Muscle of leg (tissue), 11 donors: ENCODE data around the gene DCUN1D2. TPM values are rescaled to one million over a fixed set of nuclear protein-coding genes. Genes with fewer than 3 reads are reported as not detected.
"Not testable (repeated sequence)": the region's sequence is repeated elsewhere in the genome, so short reads cannot be mapped to it uniquely, and the experiment has no call there.

ENCODE experiments used
- DNase-seq: peaks from one replicate; pipeline ENCODE4 v3.0.0; 2013
- H3K27ac ChIP-seq: one replicate; pipeline ENCODE4 v1.5.1; 2013; ENCODE audit warnings: mild to moderate bottlenecking, low read length, control low read depth
- H3K27me3 ChIP-seq: one replicate; pipeline ENCODE4 v1.6.1; 2013; ENCODE audit warnings: low read length; ENCODE audit not compliant: control insufficient read depth, insufficient read depth
- H3K36me3 ChIP-seq: one replicate; pipeline ENCODE4 v1.6.1; 2013; ENCODE audit warnings: low read length; ENCODE audit not compliant: control insufficient read depth, insufficient read depth
- H3K4me1 ChIP-seq: one replicate; pipeline ENCODE4 v1.6.1; 2013; ENCODE audit warnings: low read length; ENCODE audit not compliant: control insufficient read depth, insufficient read depth
- H3K4me3 ChIP-seq: one replicate; pipeline ENCODE4 v1.5.1; 2013; ENCODE audit warnings: low read length, control low read depth
- H3K9me3 ChIP-seq: replicated peaks from 2 replicates; pipeline ENCODE4 v1.6.1; 2013; ENCODE audit warnings: low read depth, low read length; ENCODE audit not compliant: control insufficient read depth
- WGBS: methylation state at CpG from one replicate; pipeline ENCODE4 v1.1.5; 2013; ENCODE audit warnings: missing lambda C conversion rate; ENCODE audit not compliant: insufficient coverage; 5-methylcytosine and 5-hydroxymethylcytosine counted together
- polyA plus RNA-seq, 8 donors: library from polyadenylated mRNA; unstranded; fragments of 120-200 nt; gene quantifications; one replicate each; pipeline versions ENCODE4 v1.2.1 to v1.2.3, GENCODE V29; 2013; ENCODE audit warnings: inconsistent platforms in 1 of 8, low replicate concordance in 1 of 8; ENCODE audit not compliant: insufficient read length in 8 of 8, insufficient read depth in 1 of 8
- total RNA-seq: library from RNA; stranded (reverse); fragments of 120-200 nt; gene quantifications from one replicate; pipeline ENCODE4 v1.2.4, GENCODE V29; 2013

Gene DCUN1D2
- total and polyA plus RNA-seq, 9 donors, result 11.3 to 17.6 (median 14.1) TPM

DNA sequence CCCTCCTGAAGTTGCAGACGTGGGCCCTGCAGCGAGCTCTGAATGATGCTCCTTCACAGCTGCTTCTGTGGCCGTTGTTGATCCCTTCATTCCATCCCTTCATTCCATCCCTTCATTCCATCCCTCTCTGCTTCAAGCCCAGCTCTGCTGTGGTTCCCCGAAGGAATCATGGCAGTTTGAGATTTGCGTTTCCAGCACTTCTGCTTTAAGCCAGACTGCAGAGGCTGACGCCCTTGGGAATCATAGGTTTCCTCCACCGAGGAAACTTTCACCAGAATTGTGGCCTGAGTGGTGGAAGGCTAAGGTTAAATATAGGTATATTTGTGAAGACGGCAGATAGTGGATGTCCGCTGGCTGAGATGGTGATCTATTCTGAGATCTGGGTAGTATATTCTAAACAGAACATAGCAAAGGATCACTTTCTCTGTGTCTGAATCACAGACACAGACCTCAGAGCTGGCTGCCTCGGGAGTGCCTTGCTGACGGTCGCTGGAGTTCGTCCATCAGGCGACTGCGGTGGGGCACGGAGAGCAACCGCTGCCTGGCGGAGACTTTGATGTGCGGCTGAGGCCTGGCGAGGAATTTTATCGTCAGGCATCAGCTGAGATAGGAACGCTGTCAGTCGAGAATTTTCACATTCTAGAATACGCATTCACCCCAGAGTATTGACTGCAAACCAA lies 42.8 kb upstream of the DCUN1D2 start:
- peaks cover 34% of the 10 kb centered on the region for H3K36me3 ChIP-seq
- no peak for DNase-seq
- H3K27ac ChIP-seq, result no peak overlapping the region
- no peaks in the 10 kb centered on the region for H3K27me3 ChIP-seq
- peaks cover 8% of the 10 kb centered on the region for H3K4me1 ChIP-seq
- H3K4me3 ChIP-seq, result no peak overlapping the region
- 48% methylated on average over 18 of the region's 24 CpGs for WGBS
- no peaks in the 10 kb centered on the region for H3K9me3 ChIP-seq

DNA sequence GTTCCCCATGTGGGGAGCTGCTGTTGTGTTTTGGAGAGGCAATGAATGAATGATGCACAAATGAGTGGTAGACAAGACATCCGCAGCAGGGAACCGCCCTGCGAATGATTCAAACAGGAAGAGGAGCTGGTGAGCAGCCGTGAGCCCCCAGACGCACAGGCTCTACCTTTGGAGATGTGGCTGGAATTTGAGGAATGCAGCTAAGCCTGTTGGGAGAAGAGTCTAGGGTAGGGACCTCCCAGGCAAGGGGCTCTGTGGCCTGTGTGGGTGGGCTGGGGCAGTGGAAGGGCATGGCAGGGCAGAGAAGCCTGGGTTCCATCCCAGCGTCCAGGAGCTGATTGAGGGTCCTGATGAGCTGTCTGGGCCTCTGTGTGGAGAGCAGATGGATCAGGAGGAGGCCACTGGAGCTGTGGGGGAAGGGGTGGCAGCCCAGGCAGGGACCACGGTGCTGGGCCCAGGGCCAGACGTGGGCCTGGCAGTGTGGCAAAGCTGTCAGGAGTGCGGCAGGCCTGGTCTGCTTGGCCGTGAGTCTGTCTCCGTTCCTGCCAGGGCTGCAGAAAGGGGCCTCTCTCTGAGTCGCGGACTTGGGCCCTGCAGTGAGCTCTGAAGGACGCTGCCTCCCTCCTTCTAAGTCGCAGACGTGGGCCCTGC lies 41.8 kb upstream of the DCUN1D2 start:
- Histone ChIP-seq H3K4me1 (peaks cover 9% of the 10 kb centered on the region), H3K9me3 (no peaks in the 10 kb centered on the region), H3K27ac (no peak overlapping the region), H3K4me3 (no peak overlapping the region), H3K36me3 (peaks cover 28% of the 10 kb centered on the region), H3K27me3 (no peaks in the 10 kb centered on the region)
- WGBS, result 45% methylated on average over 15 of the region's 16 CpGs
- DNase-seq, result no peak

DNA sequence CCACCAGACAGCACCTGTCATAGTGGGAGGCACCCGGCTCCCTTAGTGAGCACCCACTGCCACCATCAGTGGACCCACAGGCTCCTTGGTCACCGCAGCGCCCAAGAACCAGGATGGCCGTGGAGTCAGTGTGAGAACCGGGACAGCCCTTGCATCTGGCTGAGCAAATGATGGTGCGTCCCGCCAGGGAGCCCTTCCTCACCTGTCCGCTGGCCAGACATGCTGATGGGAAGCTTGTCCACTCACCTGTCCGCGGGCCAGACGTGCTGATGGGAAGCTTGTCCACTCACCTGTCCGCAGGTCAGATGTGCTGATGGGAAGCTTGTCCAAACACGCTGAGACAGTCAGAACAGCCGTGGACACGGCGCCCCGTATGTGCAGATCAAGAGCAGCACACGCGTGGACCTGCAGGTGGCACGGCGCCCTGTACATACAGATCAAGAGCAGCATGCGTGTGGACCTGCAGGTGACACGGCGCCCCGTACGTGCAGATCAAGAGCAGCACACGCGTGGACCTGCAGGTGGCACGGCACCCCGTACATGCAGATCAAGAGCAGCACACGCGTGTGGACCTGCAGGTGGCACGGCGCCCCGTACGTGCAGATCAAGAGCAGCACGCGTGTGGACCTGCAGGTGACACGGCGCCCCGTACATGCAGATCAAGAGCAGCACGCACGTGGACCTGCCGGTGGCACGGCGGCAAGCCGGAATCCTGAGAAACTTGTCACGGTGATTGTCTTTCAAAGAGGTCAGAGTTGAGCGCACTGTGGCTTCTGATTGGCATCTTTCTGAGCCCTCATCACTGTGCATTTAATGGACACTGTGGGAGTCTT lies 40.7 kb upstream of the DCUN1D2 start:
- Histone ChIP-seq H3K36me3 (peaks cover 36% of the 10 kb centered on the region), H3K27me3 (no peaks in the 10 kb centered on the region), H3K27ac (no peak overlapping the region), H3K9me3 (no peaks in the 10 kb centered on the region), H3K4me1 (peaks cover 9% of the 10 kb centered on the region), H3K4me3 (no peak overlapping the region)
- DNase-seq, result no peak
- 95% methylated on average over 49 of the region's 49 CpGs for WGBS

DNA sequence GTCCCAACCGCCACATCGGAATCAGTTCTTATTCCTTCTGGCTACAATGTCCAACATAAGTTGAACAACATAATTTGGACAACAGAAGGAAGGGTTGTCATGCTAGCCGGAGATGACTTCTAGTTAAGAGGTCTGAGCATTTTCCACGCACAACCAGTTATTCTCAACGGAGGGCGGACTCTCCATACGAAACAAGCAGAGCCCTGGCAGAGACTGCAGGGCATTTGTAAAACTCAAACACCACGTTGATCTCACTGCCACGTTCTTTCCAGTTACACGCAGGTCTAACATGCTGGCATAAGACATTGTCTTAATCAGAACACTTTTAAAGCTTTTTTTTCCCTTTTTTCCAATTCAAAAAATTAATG lies 38.3 kb upstream of the DCUN1D2 start:
- Histone ChIP-seq H3K9me3 (no peaks in the 10 kb centered on the region), H3K4me1 (peaks cover 9% of the 10 kb centered on the region), H3K27ac (no peak overlapping the region), H3K27me3 (no peaks in the 10 kb centered on the region), H3K4me3 (no peak overlapping the region), H3K36me3 (peaks cover 36% of the 10 kb centered on the region)
- 87% methylated on average over 10 of the region's 10 CpGs for whole genome bisulfite sequencing
- DNase-seq, result no peak

DNA sequence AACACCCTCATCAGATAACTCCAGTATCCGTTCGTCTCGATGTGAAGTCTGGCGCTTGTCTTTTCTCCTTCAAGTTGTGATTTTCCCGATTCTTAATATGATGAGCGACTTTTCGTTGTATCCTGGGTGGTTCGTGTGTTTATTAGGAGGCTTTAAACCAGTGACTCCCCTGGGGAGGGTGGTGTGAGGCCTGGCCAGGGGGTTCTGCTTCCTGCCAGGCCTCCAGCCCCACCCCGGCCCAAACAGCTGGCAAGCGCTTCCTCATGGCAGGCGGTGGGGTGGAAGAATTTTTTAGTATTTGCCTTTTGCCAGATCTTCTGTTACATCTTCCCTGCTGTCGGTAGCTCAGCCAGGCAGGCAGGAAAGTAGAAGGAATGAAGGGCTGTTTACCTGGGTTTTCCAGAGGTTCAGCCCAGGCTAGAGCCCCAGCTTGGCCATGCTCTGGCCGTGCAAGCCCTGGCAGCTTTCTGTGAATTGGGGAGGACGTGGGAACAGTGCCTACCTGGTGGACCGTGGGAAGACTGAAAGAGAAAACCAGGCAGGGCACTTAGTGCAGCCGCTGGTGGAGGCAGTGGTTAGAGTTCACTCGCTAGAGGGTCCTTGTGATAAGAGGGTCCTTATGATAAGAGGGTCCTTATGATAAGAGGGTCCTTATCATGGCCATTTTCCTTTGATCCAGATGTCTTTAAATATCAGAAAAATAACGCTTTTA lies 37.7 kb upstream of the DCUN1D2 start:
- H3K27me3 ChIP-seq, result no peaks in the 10 kb centered on the region
- H3K4me1 ChIP-seq, result peaks cover 9% of the 10 kb centered on the region
- WGBS, result 65% methylated on average over 13 of the region's 18 CpGs
- no peak for DNase-seq
- peaks cover 36% of the 10 kb centered on the region for H3K36me3 ChIP-seq
- no peaks in the 10 kb centered on the region for H3K9me3 ChIP-seq
- no peak overlapping the region for H3K4me3 ChIP-seq
- no peak overlapping the region for H3K27ac ChIP-seq

DNA sequence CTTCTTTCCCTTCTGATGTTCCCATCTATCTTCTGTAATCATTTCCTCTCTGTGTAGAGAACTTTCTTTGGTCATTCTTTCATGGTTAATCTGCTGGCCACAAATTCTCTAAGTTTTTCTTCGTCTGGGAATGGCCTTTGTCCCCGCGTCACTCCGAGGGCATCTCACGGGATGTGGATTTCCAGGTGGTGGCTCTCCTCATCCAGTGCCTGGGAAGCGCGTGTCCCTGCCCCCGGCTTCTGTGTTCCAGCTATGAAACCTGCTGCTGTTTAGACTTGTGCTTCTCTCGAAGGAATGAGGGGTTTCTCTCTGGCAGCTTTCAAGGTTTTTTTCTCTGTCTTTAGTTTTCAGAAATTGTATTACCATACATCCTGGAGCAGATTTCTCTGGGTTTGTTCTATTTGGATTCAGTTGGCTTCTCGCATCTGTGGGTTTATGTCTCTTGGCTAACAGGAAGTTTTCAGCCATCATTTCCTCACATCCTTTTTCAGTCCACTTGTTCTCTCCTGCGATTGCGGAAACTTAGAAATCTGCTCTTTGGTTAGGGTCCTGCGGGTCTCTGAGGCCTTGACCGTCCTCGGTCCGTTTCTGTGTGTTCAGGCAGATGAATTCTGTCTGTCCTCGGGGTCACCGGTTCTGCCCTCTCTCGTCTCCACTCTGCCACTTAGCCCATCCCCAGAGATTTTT lies 36.9 kb upstream of the DCUN1D2 start:
- no peak overlapping the region for H3K27ac ChIP-seq
- H3K36me3 ChIP-seq, result peaks cover 40% of the 10 kb centered on the region
- WGBS, result 65% methylated on average over 13 of the region's 19 CpGs
- no peak overlapping the region for H3K4me3 ChIP-seq
- no peaks in the 10 kb centered on the region for H3K9me3 ChIP-seq
- no peaks in the 10 kb centered on the region for H3K27me3 ChIP-seq
- no peak for DNase-seq
- H3K4me1 ChIP-seq, result peaks cover 8% of the 10 kb centered on the region

DNA sequence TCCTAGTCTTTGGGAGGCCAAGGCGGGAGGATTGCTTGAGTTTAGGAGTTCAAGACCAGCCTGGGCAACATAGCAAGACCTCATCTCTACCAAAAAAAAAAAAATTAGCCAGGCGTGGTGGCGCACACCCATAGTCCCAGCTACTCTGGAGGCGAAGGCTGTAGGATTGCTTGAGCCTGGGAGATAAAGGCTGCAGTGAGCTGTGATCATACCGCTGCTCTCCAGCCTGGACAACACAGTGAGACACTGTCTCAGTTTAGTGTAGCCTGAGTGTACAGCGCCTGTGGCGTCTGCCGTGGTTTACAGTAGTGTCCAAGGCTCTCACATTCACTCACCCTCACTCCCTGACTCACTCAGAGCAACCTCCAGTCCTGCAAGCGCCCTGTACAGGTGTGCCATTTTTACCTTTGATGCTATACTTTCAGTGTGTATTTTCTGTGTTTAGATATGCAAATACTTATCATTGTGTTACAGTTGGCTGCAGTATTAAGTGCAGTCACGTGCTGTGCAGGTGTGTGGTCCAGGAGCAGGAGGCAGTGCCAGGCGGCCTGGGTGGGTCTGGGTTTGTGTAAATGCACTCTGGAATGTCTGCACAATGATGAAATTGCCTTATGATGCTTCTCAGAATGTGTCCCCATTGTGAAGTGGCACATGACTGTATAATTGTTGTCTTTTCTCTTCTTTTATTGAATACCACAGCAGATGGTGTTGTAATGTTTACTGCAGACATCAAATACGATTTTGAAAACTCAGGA lies 36.1 kb upstream of the DCUN1D2 start:
- WGBS, result 89% methylated on average over 9 of the region's 12 CpGs
- peaks cover 35% of the 10 kb centered on the region for H3K36me3 ChIP-seq
- H3K27ac ChIP-seq, result no peak overlapping the region
- H3K4me3 ChIP-seq, result no peak overlapping the region
- no peak for DNase-seq
- peaks cover 3% of the 10 kb centered on the region for H3K4me1 ChIP-seq
- H3K27me3 ChIP-seq, result no peaks in the 10 kb centered on the region
- no peaks in the 10 kb centered on the region for H3K9me3 ChIP-seq

DNA sequence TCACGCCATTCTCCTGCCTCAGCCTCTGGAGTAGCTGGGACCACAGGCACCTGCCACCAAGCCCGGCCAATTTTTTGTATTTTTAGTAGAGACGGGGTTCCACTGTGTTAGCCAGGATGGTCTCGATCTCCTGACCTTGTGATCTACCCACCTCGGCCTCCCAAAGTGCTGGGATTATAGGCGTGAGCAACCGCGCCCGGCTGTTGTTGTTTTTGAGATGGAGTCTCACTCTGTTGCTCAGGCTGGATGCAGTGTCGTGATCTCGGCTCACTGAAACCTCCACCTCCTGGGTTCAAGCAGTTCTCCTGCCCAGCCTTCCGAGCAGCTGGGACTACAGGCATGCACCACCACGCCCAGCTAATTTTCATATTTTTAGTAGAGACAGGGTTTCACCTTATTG lies 31.9 kb upstream of the DCUN1D2 start:
- not testable (repeated sequence) for H3K4me1 ChIP-seq, H3K27me3 ChIP-seq, H3K9me3 ChIP-seq, H3K4me3 ChIP-seq, DNase-seq, H3K27ac ChIP-seq
- peaks cover 33% of the 10 kb centered on the region for H3K36me3 ChIP-seq
- 95% methylated on average over 9 of the region's 13 CpGs for WGBS

DNA sequence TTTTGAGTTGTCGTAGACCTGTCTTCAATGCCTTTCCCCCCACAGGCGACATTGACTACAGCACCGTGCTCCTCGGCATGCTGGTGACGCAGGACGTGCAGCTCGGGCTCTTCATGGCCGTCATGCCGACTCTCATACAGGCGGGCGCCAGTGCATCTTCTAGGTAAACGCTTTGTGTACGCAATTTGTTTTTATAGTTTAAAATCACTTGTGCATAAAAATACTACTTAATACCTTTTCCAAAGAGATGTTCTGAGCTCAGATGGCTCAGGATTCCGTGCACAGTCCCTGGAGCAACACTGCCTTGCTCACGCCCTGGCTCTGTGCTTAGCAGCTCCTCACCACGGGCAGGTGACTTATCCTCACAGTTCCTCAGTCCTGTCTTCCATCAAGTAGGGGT lies 30.1 kb upstream of the DCUN1D2 start:
- H3K9me3 ChIP-seq, result no peaks in the 10 kb centered on the region
- H3K36me3 ChIP-seq, result peaks cover 35% of the 10 kb centered on the region
- H3K27me3 ChIP-seq, result no peaks in the 10 kb centered on the region
- WGBS, result 100% methylated on average over 6 of the region's 16 CpGs
- no peak overlapping the region for H3K27ac ChIP-seq
- DNase-seq, result no peak
- H3K4me1 ChIP-seq, result no peaks in the 10 kb centered on the region
- H3K4me3 ChIP-seq, result no peak overlapping the region
